ENCODE measurements around the gene GPR143.

Gene GPR143

GRCh38 chrX:9700555-9700954 is 65.1 kb downstream of the GPR143 start:
- no peak overlapping the region for H3K4me2 ChIP-seq (ENCODE audit: low read length)
- TF ChIP-seq, protein P1, sequence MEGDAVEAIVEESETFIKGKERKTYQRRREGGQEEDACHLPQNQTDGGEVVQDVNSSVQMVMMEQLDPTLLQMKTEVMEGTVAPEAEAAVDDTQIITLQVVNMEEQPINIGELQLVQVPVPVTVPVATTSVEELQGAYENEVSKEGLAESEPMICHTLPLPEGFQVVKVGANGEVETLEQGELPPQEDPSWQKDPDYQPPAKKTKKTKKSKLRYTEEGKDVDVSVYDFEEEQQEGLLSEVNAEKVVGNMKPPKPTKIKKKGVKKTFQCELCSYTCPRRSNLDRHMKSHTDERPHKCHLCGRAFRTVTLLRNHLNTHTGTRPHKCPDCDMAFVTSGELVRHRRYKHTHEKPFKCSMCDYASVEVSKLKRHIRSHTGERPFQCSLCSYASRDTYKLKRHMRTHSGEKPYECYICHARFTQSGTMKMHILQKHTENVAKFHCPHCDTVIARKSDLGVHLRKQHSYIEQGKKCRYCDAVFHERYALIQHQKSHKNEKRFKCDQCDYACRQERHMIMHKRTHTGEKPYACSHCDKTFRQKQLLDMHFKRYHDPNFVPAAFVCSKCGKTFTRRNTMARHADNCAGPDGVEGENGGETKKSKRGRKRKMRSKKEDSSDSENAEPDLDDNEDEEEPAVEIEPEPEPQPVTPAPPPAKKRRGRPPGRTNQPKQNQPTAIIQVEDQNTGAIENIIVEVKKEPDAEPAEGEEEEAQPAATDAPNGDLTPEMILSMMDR (IDR thresholded peaks at IDR 0.05) = no peak
- peaks cover 2% of the 10 kb centered on the region for H3K4me1 ChIP-seq
- no peaks in the 10 kb centered on the region for H3K36me3 ChIP-seq (ENCODE audit: control insufficient read depth, insufficient read depth, low read length)
- no peaks in the 10 kb centered on the region for H3K79me2 ChIP-seq
- no peak overlapping the region for H3K9ac ChIP-seq
- H3K27me3 ChIP-seq (ENCODE audit: control insufficient read depth, insufficient read depth, low read length) = no peaks in the 10 kb centered on the region
- H2AFZ ChIP-seq = no peak overlapping the region
- H3K4me3 ChIP-seq (ENCODE audit: low read depth, low read length) = no peak overlapping the region
- no peaks in the 10 kb centered on the region for H3K9me3 ChIP-seq (ENCODE audit: control insufficient read depth, low read length)
- no peak overlapping the region for H3K27ac ChIP-seq

DNA sequence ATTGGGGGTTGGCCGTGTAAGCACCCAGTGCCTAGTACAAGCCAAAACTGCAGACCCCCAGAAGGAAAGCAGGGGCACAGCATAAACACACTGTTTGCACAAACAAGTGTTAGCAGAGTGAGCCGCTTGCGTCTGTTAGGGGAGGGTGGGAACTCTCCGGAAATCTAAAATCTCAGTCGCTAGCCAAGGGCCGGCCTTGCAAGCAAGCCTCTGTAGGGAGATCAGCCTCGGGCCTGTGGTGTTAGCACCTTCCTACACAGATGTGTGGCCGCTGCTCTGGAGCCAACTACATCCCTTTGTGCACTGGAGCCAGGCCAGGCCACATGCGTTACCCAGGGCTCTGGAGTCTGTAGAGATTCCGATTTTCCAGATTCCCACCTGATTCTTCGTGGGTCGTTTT is 67.1 kb downstream of the GPR143 start:
- H3K79me2 ChIP-seq = no peaks in the 10 kb centered on the region
- H2AFZ ChIP-seq = no peak overlapping the region
- TF ChIP-seq, protein P1 (IDR thresholded peaks at IDR 0.05) = no peak
- H3K36me3 ChIP-seq (ENCODE audit: control insufficient read depth, insufficient read depth, low read length) = no peaks in the 10 kb centered on the region
- no peak overlapping the region for H3K4me2 ChIP-seq (ENCODE audit: low read length)
- H3K4me1 ChIP-seq = peaks cover 2% of the 10 kb centered on the region
- H3K4me3 ChIP-seq (ENCODE audit: low read depth, low read length) = no peak overlapping the region
- no peaks in the 10 kb centered on the region for H3K9me3 ChIP-seq (ENCODE audit: control insufficient read depth, low read length)
- no peak overlapping the region for H3K9ac ChIP-seq
- H3K27ac ChIP-seq = no peak overlapping the region
- H3K27me3 ChIP-seq (ENCODE audit: control insufficient read depth, insufficient read depth, low read length) = no peaks in the 10 kb centered on the region

DNA sequence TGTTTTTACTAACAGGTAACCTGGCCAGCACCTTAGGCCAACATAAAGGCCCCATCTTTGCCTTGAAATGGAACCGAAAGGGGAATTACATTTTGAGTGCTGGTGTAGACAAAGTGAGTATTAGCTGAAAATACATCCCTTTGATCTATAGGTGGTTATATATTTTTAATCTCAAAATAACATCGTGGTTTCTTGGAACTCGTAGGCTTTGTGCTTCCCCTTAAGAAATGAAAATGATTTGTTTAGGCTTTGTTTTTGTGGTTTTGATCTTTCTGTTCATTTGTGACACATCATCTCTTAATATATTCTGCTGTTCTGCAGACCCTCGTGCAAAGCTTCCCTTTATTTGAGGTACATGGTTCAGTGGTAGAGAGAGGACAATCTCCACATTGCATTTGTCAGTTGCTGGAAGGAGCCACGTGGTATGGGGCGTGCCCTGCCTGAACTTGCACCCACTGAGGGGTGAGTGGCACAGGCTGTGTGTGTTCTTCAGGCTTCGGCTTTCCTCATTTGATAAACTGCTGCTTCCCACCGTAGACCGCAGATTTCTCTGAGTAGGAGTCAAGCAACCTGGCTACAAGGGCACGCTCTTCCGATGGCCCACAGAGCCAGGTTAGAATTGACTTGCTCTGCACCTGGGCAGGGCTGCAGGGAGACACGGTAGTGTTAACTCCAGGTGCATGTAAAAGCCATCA is 72.2 kb downstream of the GPR143 start:
- H3K79me2 ChIP-seq = no peaks in the 10 kb centered on the region
- H2AFZ ChIP-seq = no peak overlapping the region
- no peaks in the 10 kb centered on the region for H3K27me3 ChIP-seq (ENCODE audit: control insufficient read depth, insufficient read depth, low read length)
- peaks cover 2% of the 10 kb centered on the region for H3K4me1 ChIP-seq
- TF ChIP-seq, protein P1 (IDR thresholded peaks at IDR 0.05) = no peak
- no peak overlapping the region for H3K9ac ChIP-seq
- no peak overlapping the region for H3K27ac ChIP-seq
- no peaks in the 10 kb centered on the region for H3K9me3 ChIP-seq (ENCODE audit: control insufficient read depth, low read length)
- no peaks in the 10 kb centered on the region for H3K36me3 ChIP-seq (ENCODE audit: control insufficient read depth, insufficient read depth, low read length)
- H3K4me2 ChIP-seq (ENCODE audit: low read length) = no peak overlapping the region
- H3K4me3 ChIP-seq (ENCODE audit: low read depth, low read length) = no peak overlapping the region

- no peaks in the 10 kb centered on the region for H3K9me3 ChIP-seq (ENCODE audit: control insufficient read depth, low read length)
- no peaks in the 10 kb centered on the region for H3K27me3 ChIP-seq (ENCODE audit: control insufficient read depth, insufficient read depth, low read length)
- H3K4me2 ChIP-seq (ENCODE audit: low read length) = no peak overlapping the region
- TF ChIP-seq, protein P1 (IDR thresholded peaks at IDR 0.05) = no peak
- H3K4me3 ChIP-seq (ENCODE audit: low read depth, low read length) = no peak overlapping the region
- H3K36me3 ChIP-seq (ENCODE audit: control insufficient read depth, insufficient read depth, low read length) = no peaks in the 10 kb centered on the region
- H3K9ac ChIP-seq = no peak overlapping the region
- H2AFZ ChIP-seq = no peak overlapping the region
- no peaks in the 10 kb centered on the region for H3K79me2 ChIP-seq
- H3K27ac ChIP-seq = no peak overlapping the region
- H3K4me1 ChIP-seq = no peaks in the 10 kb centered on the region
These were observed 75.6 kb downstream of the GPR143 start for GRCh38 chrX:9690046-9690445.

GRCh38 chrX:9688833-9689232 is 76.8 kb downstream of the GPR143 start:
- no peaks in the 10 kb centered on the region for H3K36me3 ChIP-seq (ENCODE audit: control insufficient read depth, insufficient read depth, low read length)

More at GRCh38 chrX:9688833-9689232, 76.8 kb downstream of the GPR143 start:
- Histone ChIP-seq H3K27ac (no peak overlapping the region), H3K9me3 (ENCODE audit: control insufficient read depth, low read length) (no peaks in the 10 kb centered on the region), H3K4me3 (ENCODE audit: low read depth, low read length) (no peak overlapping the region), H3K4me2 (ENCODE audit: low read length) (no peak overlapping the region), H3K27me3 (ENCODE audit: control insufficient read depth, insufficient read depth, low read length) (no peaks in the 10 kb centered on the region), H2AFZ (no peak overlapping the region), H3K79me2 (no peaks in the 10 kb centered on the region), H3K9ac (no peak overlapping the region), H3K4me1 (no peaks in the 10 kb centered on the region)
- TF ChIP-seq, protein P1 (IDR thresholded peaks at IDR 0.05) = no peak
